K562 (cell line): ENCODE measurements around the gene DDHD1.

Source experiments
- ETV6 ChIP-seq, 3 experiments: fragments of 150-350 bp in 1 of 3; sonication (generic) in 1 of 3; formaldehyde crosslinking in 1 of 3; IDR thresholded peaks; 2 replicates each; pipeline versions ENCODE4 v1.6.1 to v1.8.0; 2014 to 2022; ENCODE audit warnings: borderline replicate concordance in 2 of 3, low read depth in 2 of 3, antibody characterized with exemption in 1 of 3, low read length in 1 of 3, mild to moderate bottlenecking in 1 of 3, missing genetic modification reagents in 1 of 3
- MAX ChIP-seq: sonication (generic); formaldehyde crosslinking; IDR thresholded peaks from 2 replicates; pipeline ENCODE4 v1.9.0; 2022; ENCODE audit warnings: mild to moderate bottlenecking, missing genetic modification reagents
- NR3C1 ChIP-seq: sonication (generic); formaldehyde crosslinking; IDR thresholded peaks from 2 replicates; pipeline ENCODE4 v1.8.1; 2022; ENCODE audit warnings: missing genetic modification reagents
- POLR2A ChIP-seq: fragments of 450-650 bp; conservative IDR thresholded peaks from 2 replicates; pipeline ENCODE4 v1.6.1; 2016
- POLR2AphosphoS5 ChIP-seq: IDR thresholded peaks from 2 replicates; pipeline ENCODE4 v1.6.1; 2011; ENCODE audit warnings: mild to moderate bottlenecking, low read depth, low read length, moderate library complexity; ENCODE audit not compliant: control insufficient read depth, insufficient read depth
- RERE ChIP-seq: sonication (generic); formaldehyde crosslinking; IDR thresholded peaks from 2 replicates; pipeline ENCODE4 v1.8.0; 2023; ENCODE audit warnings: missing genetic modification reagents, mild to moderate bottlenecking, borderline replicate concordance
- SMAD4 ChIP-seq: fragments of 250-450 bp; sonication (Bioruptor Pico); conservative IDR thresholded peaks from 2 replicates; pipeline ENCODE4 v1.8.0; 2021; ENCODE audit warnings: inconsistent platforms, mild to moderate bottlenecking, moderate library complexity
- ZNF592 ChIP-seq: fragments of 450-650 bp; IDR thresholded peaks from 2 replicates; pipeline ENCODE4 v1.6.1; 2017; ENCODE audit warnings: antibody characterized with exemption, mild to moderate bottlenecking

GRCh38 chr14:53126731-53127130 is 26.4 kb downstream of the DDHD1 start:
- TF ChIP-seq POLR2AphosphoS5, result no peak
- TF ChIP-seq ZNF592, result no peak
- TF ChIP-seq SMAD4 (CRISPR knock-in tag), result no peak
- TF ChIP-seq NR3C1 (CRISPR knock-in tag), result no peak
- no peak for TF ChIP-seq POLR2A
- TF ChIP-seq RERE (CRISPR knock-in tag), result no peak
- no peak for TF ChIP-seq MAX
- TF ChIP-seq ETV6 (IDR thresholded peaks at IDR 0.05; ENCODE audit: borderline replicate concordance in 1 of 2, low read depth in 2 of 2, low read length in 1 of 2), result no peak
- TF ChIP-seq ETV6 (CRISPR knock-in tag; IDR thresholded peaks at IDR 0.05; ENCODE audit: borderline replicate concordance), result no peak
